Right atrium auricular region (tissue), 2 donors: ENCODE data around the gene DGKG. TPM values are rescaled to one million over a fixed set of nuclear protein-coding genes. Genes with fewer than 3 reads are reported as not detected.

Experiments
- DNase-seq: peaks from one replicate; pipeline ENCODE4 v3.0.0-alpha.2; 2019; ENCODE audit warnings: low spot score
- H3K27ac ChIP-seq, 2 donors: fragments of 200-600 bp; sonication (generic); 1 replicate in 1 of 2; 2 replicates in 1 of 2; pipeline ENCODE4 v1.5.1; 2016 to 2019
- H3K27me3 ChIP-seq, 2 donors: fragments of 200-600 bp; sonication (generic); one replicate each; pipeline versions ENCODE4 v1.5.1 to v1.6.0; 2017 to 2019
- H3K36me3 ChIP-seq: fragments of 200-600 bp; sonication (generic); one replicate; pipeline ENCODE4 v1.5.1; 2016
- H3K4me1 ChIP-seq, 2 donors: fragments of 200-600 bp; sonication (generic); one replicate each; pipeline versions ENCODE4 v1.5.1 to v1.6.0; 2017 to 2019
- H3K4me3 ChIP-seq, 2 donors: fragments of 200-600 bp; sonication (generic); 1 replicate in 1 of 2; 2 replicates in 1 of 2; pipeline ENCODE4 v1.5.1; 2017 to 2019; ENCODE audit warnings: mild to moderate bottlenecking in 1 of 2, moderate library complexity in 1 of 2
- H3K9me3 ChIP-seq, 2 donors: fragments of 200-600 bp; sonication (generic); one replicate each; pipeline ENCODE4 v1.5.1; 2019
- total RNA-seq, 2 donors: library from RNA; depleted of rRNA; stranded (reverse); fragments of >200 nt; gene quantifications; one replicate each; pipeline ENCODE4 v1.1.0, GENCODE V29; 2016
- TF ChIP-seq, protein P1 (sequence below), 2 donors: fragments of 200-600 bp; sonication (generic); IDR thresholded peaks; one replicate each; pipeline ENCODE4 v1.5.1; 2019; ENCODE audit warnings: antibody characterized with exemption in 2 of 2

Gene DGKG
- total RNA-seq, 2 donors from 2014 or later = 25.1 to 27.4 TPM

DNA sequence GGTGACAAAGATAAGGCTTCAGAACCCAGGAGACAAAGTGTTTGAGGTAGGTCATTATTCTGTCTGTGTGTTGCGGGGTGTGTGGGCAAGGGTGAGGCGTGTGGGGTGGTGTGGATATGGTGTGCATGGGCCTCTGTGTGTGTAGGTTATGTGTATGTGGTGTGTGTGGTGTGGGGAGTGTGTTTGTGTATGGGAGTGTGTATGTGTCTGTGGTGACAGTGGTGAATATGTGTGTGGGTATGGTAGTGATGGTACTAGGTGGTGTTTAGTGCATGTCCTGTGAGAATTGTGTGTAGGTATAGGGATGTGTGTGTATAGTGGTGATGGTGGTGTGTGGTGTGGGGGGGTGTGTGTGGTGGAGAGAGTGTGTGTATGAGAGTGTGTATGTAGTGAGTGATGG, 236.9 kb downstream of the DGKG start:
- Histone ChIP-seq H3K4me3 (no peak overlapping the region), H3K9me3 (no peaks in the 10 kb centered on the region), H3K27ac (no peak overlapping the region), H3K36me3 (no peaks in the 10 kb centered on the region), H3K4me1 (peaks cover 0 to 8% of the 10 kb centered on the region in 2 donors), H3K27me3 (no peaks in the 10 kb centered on the region)
- no peak for DNase-seq
- TF ChIP-seq, protein P1, sequence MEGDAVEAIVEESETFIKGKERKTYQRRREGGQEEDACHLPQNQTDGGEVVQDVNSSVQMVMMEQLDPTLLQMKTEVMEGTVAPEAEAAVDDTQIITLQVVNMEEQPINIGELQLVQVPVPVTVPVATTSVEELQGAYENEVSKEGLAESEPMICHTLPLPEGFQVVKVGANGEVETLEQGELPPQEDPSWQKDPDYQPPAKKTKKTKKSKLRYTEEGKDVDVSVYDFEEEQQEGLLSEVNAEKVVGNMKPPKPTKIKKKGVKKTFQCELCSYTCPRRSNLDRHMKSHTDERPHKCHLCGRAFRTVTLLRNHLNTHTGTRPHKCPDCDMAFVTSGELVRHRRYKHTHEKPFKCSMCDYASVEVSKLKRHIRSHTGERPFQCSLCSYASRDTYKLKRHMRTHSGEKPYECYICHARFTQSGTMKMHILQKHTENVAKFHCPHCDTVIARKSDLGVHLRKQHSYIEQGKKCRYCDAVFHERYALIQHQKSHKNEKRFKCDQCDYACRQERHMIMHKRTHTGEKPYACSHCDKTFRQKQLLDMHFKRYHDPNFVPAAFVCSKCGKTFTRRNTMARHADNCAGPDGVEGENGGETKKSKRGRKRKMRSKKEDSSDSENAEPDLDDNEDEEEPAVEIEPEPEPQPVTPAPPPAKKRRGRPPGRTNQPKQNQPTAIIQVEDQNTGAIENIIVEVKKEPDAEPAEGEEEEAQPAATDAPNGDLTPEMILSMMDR (IDR thresholded peaks at IDR 0.05) = no peak

DNA sequence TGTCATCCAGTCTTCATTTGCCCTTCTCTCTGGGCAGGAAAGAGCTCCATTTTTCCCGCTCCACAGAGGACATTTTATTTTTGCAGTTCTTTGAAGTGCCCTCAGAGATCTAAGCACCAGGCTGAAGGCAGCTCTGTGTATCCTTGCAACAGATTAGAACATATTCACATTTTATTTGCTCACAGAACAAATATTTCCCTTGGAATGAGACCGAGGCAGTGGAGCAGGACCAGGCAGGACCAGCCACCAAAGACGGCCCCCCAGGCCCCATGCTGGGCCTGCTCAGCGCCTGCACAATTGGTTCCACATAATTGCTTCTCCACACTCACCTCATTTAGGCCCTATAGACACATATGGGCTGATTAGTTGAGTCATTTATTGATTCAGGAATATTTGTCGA, 237.4 kb downstream of the DGKG start:
- DNase-seq = no peak
- TF ChIP-seq, protein P1 (IDR thresholded peaks at IDR 0.05) = no peak
- no peak overlapping the region for H3K4me3 ChIP-seq
- H3K9me3 ChIP-seq = no peaks in the 10 kb centered on the region
- no peak overlapping the region for H3K27ac ChIP-seq
- H3K4me1 ChIP-seq = peaks cover 0 to 8% of the 10 kb centered on the region in 2 donors
- H3K36me3 ChIP-seq = no peaks in the 10 kb centered on the region
- H3K27me3 ChIP-seq = no peaks in the 10 kb centered on the region

DNA sequence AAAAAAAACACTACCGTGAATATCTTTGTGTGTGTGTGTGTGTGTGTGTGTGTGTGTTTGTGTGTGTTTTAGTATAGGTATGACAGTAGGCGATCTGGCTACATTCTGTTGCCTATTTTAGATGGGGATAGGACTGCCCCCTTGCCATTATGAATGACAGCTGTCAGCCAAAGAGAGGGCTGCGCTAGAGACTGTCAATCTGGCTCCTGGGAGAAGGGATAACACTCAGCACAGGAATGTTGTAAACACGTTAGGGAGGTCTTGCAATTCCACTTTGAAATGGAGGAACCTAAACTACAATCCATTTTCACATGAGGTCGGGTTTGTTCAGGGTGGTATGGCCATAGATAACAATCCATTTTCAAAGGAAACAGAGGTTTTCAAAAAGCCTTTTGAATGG, 239.0 kb downstream of the DGKG start:
- Histone ChIP-seq H3K36me3 (no peaks in the 10 kb centered on the region), H3K9me3 (no peaks in the 10 kb centered on the region), H3K27ac (no peak overlapping the region), H3K4me3 (no peak overlapping the region), H3K4me1 (peaks cover 0 to 8% of the 10 kb centered on the region in 2 donors), H3K27me3 (no peaks in the 10 kb centered on the region)
- no peak for DNase-seq
- TF ChIP-seq, protein P1 (IDR thresholded peaks at IDR 0.05) = no peak

DNA sequence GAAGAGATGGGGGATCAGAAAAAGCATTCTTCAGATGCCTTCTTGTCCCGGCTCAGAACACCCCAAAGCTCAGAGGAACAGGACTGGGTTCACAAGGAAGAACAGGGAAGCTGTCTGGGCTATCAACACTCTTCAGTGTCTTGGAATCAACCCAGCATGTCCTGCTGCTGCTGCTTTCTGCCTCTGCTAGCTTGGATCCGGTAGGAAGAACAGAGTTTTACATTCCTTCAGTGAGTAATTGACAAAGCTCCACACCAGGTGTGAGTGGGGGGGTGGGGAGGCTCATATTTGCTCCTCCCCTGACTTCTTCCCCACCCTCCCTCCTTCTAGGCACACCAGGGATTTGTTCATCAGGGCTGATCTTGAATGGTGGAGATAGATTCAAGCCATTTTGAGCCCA, 240.1 kb downstream of the DGKG start:
- H3K27me3 ChIP-seq = no peaks in the 10 kb centered on the region
- H3K27ac ChIP-seq = no peak overlapping the region
- H3K4me1 ChIP-seq = peaks cover 0 to 8% of the 10 kb centered on the region in 2 donors
- TF ChIP-seq, protein P1 (IDR thresholded peaks at IDR 0.05) = no peak
- H3K9me3 ChIP-seq = no peaks in the 10 kb centered on the region
- no peak for DNase-seq
- H3K36me3 ChIP-seq = no peaks in the 10 kb centered on the region
- H3K4me3 ChIP-seq = no peak overlapping the region

DNA sequence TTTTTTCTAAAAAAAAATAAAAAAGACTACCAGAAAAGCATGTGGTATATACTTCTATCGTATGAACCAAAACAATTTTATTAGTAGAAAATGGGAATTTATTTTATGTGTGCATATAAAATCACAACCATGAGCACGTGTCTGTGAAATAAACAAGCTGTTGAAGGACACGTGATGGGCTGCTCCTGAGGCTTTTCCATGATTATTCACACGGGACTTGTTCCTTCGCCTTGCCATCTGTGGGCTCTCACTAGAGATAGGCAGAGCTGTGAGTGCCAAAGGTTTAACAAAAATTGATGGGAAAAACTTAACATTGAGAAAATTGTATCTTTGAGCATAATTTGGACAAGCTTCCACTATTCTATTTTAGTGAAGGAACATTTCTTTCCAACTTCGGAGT, 240.8 kb downstream of the DGKG start:
- no peak overlapping the region for H3K27ac ChIP-seq
- TF ChIP-seq, protein P1 (IDR thresholded peaks at IDR 0.05) = no peak
- no peaks in the 10 kb centered on the region for H3K36me3 ChIP-seq
- no peak overlapping the region for H3K4me3 ChIP-seq
- peaks cover 0 to 8% of the 10 kb centered on the region in 2 donors for H3K4me1 ChIP-seq
- H3K27me3 ChIP-seq = no peaks in the 10 kb centered on the region
- no peaks in the 10 kb centered on the region for H3K9me3 ChIP-seq
- DNase-seq = no peak

DNA sequence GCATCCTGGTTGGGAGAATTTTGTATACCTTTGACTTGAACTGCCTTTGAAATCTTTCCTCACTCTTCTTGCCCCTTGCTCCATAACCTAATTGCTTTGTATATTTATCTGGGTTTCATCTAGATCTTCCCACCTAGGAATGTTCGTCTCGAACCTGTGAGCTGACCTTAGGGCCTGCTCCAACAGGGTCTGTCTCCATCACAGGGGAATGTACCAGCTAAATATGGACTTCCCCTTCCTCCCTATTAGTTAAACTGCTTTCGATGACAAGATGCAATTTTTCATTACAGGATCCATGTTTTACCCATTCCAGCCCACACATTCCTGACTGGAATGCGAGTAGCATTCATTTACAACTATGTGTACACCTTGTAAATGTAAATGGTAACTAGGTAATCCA, 242.5 kb downstream of the DGKG start:
- H3K4me1 ChIP-seq = peaks cover 0 to 8% of the 10 kb centered on the region in 2 donors
- no peaks in the 10 kb centered on the region for H3K27me3 ChIP-seq
- no peak overlapping the region for H3K4me3 ChIP-seq
- no peak for DNase-seq
- no peaks in the 10 kb centered on the region for H3K9me3 ChIP-seq
- H3K27ac ChIP-seq = no peak overlapping the region
- TF ChIP-seq, protein P1 (IDR thresholded peaks at IDR 0.05) = no peak
- no peaks in the 10 kb centered on the region for H3K36me3 ChIP-seq
